ENCODE data around the gene CAV1.

CAV1 gene

DNA sequence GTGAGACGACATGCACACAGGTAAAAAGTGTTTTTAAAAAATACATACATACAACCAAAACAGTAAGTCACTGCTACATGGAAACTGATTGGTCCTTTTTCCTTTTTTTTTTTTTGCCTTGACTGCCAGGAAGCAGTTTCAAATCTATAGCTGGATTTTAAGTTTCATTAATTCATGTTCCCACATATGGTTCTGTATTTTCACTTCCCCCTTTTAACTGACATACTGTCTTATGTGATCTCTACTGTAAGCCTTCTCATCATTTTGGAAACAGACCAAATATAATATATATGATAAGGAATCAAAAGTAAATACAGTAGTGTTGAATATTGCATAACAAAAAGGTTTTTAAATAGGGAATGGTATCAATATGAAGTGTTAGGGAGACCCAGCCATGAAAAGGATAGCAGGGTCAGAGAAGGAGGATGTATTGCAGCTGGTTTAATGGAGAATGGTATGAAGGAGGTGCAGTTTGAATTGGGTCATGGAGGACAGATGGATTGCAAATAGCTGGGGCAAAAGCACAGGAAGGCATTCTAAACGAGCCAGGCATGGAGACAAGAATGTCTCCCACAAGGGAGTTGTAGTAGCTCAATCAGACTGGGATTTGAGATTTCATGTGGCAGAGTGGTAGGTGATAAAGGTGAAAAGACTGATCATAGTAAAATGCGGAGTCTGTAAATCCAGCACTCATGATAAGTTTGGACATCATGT, 5.4 kb downstream of the CAV1 start:
- DNase-seq (ENCODE audit: low read depth in 2 of 2, low spot score in 1 of 2): no peak

DNA sequence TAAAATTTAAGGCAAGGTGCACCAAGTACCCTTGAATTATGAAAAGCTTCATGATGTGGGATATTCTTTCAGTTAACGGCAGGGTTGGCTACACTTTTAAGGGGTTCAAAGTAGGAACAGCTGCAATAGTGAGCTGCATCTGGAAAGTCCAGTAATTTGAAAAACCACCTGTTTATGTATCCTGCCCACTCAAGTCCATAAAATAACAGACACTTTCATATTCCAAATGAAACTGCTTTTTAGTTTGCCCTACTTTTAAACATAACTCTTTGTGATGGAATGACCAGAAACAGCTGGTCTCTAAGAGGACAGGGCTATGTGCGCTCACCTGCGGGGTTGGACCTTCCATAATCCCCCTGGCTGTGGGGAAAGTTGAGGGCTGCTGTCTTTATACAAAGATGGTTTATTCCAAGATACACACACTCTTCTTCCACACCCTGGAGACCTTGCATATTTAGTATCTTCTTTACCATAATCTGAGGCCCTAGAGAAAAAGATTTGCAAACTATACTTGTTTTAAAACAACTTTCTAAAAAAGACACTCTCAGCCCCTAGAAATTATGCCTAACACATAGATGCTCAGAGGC, 7.4 kb downstream of the CAV1 start:
- no peak for DNase-seq (ENCODE audit: low read depth in 2 of 2, low spot score in 1 of 2)

DNA sequence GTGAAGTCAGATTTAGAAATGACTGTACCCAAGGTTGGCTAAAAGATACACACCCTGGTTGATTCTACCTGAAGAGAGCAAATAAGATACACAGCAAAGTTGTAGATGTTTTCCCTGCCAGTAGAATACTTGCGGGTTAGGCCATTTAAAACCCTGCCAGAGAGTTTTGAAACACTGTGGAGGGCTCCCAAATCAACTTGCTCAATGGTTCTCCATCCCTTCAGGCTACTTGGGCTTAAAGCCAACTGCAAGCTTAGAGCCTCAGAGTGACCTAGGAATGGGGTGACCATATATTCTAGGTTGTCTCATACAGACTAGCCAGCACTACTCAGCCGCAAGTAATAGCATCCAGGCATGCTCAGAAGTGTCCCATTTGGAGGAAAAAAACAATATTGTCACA, 10.0 kb downstream of the CAV1 start:
- DNase-seq (ENCODE audit: low read depth in 2 of 2, low spot score in 1 of 2): no peak

DNA sequence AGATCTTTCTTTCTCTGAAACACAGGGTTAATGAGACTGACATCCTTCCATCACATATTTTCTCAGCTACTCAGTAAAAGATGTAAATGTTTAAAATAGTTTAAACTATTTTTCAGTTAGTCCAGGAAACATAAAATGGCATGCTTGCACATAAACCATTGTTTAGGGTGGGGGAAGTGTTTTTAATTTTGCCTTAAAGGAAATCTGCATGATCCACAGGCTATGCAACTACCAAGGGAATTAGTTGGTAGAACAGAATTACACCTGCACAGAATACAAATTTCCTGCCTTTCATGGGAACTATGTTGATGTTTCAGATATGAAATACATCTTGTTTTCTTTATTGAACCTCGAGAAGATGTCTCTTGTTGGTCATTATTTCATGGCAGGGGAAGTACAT, 10.6 kb downstream of the CAV1 start:
- DNase-seq (ENCODE audit: low read depth in 2 of 2, low spot score in 1 of 2): no peak

DNA sequence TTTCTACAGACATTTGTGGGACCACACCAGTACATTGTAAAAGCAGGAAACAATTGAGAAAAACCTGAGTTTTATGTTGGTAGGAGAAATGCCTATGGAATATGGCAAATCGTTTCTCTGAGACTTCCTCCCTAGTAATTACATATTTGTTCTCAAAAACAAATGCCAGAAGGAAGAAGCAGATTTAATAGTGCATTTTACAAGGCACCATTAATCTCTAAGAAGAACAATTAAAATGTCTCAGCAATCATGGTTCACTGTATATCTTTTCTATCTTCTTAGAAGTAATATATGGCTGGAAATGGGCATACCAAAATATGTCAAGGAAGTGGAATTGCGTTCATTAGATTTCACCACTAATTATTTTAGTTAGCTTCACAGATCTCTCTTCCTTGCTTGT, 13.3 kb downstream of the CAV1 start:
- DNase-seq (ENCODE audit: low read depth in 2 of 2, low spot score in 1 of 2): no peak

DNA sequence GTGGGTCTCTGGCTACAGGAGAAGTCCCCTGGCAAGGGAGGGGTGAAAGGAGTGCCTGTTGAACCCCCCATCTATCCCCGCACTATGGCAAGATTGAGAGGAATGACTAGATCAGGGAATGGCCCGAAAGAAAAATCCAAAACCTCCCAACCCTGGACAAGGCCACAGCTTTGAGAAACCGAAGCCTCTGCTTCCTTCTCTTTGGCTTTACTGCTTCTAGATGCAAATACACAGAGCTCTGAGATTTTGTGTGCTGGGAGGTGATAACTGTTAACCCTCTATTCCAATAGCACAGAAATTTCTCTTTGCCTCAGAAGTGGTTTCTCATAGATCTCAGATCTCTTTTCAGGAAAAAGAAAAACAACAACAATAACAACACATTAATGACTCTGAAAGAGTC, 15.0 kb downstream of the CAV1 start:
- no peak for DNase-seq (ENCODE audit: low read depth in 2 of 2, low spot score in 1 of 2)

DNA sequence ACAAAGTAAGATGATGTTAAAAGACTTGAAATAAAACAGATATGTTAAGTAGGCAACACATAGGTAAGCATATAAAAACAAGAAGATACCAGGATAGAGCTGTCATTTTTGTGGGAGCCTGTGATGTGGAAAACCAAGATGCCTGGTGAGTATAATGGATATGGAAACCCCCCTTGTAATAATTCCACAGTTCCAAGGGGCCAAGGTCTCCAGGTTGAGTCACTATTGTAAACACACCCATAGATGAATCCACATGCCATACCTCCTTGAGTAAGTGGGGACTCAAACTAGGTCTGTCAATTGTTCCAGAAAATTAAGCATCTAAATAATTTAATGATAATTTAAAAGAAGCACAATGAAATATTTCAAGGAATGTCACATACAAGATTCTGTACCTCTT, 15.9 kb downstream of the CAV1 start:
- DNase-seq (ENCODE audit: low read depth in 2 of 2, low spot score in 1 of 2): no peak

DNA sequence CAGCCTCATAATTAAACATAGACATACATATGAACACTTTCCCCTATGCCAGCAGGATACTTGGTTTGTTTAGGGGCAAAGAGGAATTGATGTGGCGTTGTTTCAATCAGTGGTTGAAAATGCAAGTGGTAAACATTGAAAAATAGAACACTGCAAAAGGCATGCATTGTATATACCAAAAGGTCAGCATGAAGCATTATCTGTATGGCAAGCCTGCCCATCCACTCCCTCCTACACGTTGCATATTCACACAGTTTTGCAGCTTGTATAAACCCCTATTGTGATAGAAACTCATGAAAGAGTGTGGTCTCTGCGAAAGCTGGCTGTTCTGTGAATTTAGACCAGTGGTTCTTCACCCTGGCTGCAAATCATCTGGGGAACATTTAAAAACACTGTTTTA, 17.1 kb downstream of the CAV1 start:
- DNase-seq (ENCODE audit: low read depth in 2 of 2, low spot score in 1 of 2): no peak

DNA sequence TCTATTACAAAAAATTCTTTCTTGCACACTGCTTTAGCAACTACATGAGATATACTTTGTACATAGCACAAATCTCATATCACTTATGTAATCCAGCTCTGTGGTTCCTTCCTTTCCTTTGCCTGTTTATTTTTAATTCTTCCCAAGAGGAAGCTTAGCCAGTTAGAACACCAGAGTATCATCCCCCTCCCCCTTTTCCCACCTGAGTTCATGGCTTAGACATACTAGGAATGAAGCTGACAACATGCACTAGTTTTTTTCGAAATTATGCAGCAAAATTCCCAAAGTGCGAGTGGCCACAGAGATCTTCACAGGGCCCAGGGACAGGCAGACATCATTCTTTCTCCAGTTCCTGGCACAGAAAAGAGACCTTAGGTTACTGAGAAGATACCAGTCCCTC, 17.8 kb downstream of the CAV1 start:
- no peak for DNase-seq (ENCODE audit: low read depth in 2 of 2, low spot score in 1 of 2)

DNA sequence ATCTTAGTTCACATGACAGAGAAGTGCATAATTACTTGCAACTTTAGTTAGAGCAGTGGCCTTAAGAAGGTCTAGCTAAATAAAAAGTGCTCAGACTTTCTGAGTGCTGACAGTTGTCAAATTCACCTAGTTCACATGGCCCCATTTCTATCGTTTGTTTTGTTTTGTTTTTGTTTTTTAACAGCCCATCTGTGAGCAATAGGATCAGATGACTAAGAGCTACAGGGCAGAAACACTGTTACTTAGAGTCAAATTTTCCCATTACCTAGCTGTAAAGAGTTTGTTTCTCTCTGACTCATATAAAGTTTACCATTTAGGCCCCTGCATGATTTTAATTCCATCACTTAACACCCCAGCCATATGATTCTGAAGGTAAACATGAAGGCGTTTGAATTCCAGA, 18.8 kb downstream of the CAV1 start:
- no peak for DNase-seq (ENCODE audit: low read depth in 2 of 2, low spot score in 1 of 2)

DNA sequence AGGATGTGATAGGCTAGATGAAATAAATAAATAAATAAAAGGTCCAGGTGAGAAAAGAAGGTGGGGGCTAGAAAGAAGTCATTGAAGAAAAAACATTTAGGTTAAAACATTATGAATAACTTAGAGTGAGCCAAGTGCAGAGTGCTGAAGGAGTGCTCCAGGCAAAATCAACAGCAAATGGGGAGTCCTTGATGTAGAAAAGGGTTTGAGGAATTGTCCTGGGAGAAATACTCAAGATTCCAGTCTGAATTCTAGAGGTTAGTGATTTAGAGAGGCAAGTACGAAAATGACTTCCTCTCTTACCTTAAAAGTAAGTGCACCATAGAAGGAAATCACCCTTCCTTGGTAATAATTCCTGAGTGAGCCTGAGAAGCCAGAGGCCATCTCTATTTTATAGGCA, 19.7 kb downstream of the CAV1 start:
- no peak for DNase-seq (ENCODE audit: low read depth in 2 of 2, low spot score in 1 of 2)

DNA sequence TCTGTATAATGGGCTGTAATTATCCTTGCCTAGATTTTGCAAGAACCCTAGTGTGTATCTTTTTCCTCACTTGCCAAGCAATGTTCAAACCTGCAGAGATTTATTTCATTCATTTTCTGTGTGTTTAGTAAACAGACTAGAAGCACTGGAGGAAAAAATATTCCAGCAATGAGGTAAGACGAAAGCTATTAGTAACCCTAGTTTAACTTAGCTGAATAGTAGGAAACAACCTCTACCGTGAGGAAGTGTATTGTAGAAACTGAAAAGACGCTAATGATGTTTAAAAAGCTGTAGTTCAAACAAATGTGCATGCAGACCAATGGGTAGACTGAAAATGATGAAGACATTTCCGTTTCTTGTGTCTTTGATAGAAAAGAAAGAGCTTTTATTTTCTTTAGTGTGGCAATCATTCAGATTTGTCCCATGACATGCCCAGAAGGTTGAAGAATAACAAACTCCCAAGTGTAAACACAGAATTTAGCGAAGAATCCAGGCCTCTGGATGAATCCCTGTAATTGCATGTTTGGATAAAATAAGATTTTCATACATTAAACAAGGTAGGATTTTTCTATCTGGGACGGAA, 20.7 kb downstream of the CAV1 start:
- no peak for DNase-seq (ENCODE audit: low read depth in 2 of 2, low spot score in 1 of 2)

DNA sequence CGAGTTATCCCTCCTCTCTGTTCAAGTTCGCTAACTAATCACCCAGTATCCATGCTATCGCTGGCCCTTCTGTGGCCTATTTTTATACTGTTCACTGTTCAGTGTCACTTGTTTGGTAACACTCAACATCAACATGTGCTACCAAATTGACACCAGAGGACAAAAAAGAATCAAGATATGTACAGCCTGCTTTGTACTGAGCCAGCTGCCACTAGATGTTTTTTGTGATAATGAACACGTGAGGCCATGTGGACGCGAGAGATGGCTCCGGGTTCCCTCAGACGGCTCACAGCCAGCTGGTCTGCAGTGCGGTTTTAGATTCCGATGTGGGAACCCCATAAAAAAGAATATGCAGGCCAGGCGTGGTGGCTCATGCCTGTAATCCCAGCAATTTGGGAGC, 21.2 kb downstream of the CAV1 start:
- no peak for DNase-seq (ENCODE audit: low read depth in 2 of 2, low spot score in 1 of 2)

DNA sequence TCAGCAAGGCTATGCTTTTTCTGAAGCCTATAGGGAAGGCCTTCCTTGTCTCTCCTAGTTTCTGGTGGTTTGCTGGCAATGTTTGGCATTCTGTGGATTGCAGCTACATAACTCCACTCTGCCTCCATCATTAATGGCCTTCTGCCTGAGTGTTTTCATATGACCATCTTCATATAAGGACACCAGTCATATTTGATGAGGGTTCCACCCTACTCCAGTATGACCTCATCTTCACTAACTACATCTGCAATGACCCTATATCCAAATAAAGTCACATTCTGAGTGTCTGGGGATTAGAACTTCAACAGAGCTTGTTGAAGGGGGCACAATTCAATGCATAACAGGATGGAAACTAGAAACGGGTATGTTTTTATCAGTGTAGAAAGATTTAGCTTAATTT, 22.1 kb downstream of the CAV1 start:
- DNase-seq (ENCODE audit: low read depth in 2 of 2, low spot score in 1 of 2): no peak

DNA sequence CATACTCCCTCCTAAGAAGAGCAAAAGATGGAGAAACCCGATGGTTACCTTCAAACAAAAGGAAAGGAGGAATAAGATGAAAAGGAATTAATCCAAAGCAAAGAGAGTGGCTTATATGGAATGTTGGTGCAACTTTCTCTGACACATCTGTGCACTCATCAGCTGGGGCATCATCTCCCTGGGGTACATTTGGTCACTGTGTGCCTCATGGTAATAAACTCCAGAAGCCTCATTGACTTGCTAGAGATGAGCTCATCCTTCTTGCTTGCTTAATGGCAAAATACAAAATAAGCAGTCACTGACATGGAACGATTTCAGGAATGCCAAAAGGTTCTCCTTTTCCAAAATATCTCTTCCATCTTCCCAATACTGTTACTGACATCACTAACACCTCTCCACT, 22.5 kb downstream of the CAV1 start:
- no peak for DNase-seq (ENCODE audit: low read depth in 2 of 2, low spot score in 1 of 2)

DNA sequence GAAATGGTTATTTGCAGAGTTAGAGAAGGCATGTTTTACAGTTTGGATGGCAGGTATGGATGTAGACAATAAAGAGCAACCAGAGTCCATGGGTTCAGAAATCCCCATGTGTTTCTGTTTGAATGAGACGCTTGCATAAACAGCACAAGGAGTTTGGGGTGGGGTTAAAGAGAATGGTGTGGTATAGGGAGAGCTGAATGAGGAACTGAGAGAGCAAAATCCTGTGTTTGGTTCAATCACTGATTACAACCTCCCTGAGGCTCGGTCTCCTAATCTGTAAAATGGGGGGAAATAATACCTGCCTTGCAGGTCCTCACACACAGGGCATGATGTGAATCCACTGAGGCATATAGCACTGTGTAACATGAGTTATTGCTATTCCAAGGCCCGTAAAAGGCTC, 23.7 kb downstream of the CAV1 start:
- DNase-seq (ENCODE audit: low read depth in 2 of 2, low spot score in 1 of 2): no peak

DNA sequence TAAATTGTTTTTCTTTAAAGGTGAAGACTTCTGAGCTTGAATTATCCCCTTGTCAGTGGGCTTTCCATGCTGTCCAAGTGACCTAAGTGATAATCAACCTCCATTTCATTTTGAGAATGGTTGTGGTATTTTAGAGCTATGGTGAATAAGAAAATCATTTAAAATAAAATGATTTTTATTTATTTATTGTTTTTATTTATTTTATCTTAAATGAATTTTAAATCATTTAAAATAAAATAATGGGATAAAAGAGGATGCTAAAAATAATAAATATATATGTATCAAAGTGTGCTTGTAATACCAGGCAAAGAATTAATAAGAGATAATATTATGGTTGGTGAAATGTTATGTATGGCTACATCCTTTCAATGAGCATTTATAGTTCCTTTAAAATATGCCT, 24.5 kb downstream of the CAV1 start:
- DNase-seq (ENCODE audit: low read depth in 2 of 2, low spot score in 1 of 2): no peak

DNA sequence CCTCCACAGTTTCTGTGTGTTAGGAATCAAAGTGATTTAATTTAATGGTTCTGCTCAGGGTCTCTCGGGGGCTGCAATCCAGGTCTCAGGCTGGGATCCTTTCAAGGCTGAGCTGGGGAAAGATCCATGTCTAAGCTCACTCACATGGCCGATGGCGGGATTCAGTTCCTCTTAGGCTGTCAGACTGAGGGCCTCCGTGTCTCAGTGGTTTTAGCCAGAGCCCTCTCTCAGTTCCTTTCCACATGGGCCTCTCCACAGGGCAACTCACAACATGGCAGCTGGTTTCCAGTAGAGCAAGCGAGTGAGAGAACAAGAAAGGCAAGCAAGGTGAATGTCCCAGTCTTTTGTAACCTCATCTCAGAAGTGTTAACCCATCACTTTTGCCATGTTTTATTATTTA, 26.9 kb downstream of the CAV1 start:
- DNase-seq (ENCODE audit: low read depth in 2 of 2, low spot score in 1 of 2): no peak

DNA sequence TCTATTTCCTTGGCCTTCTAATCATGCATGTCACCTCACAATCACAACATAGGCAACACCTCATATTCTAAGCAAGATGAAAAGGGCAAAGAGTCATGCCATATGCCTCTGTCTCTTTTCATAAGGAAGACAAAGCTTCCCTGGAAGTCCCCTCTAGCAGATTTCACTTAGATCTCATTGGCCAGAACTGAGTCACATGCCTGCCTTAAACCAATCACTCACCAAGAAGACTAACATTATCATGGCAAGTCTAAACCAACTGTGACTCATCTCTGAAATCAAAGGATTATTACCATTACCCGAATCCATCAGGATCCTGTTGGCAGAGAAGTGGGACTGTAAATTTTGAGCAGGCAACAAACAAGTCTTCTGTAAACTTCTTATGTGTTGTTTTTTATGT, 27.8 kb downstream of the CAV1 start:
- no peak for DNase-seq (ENCODE audit: low read depth in 2 of 2, low spot score in 1 of 2)

DNA sequence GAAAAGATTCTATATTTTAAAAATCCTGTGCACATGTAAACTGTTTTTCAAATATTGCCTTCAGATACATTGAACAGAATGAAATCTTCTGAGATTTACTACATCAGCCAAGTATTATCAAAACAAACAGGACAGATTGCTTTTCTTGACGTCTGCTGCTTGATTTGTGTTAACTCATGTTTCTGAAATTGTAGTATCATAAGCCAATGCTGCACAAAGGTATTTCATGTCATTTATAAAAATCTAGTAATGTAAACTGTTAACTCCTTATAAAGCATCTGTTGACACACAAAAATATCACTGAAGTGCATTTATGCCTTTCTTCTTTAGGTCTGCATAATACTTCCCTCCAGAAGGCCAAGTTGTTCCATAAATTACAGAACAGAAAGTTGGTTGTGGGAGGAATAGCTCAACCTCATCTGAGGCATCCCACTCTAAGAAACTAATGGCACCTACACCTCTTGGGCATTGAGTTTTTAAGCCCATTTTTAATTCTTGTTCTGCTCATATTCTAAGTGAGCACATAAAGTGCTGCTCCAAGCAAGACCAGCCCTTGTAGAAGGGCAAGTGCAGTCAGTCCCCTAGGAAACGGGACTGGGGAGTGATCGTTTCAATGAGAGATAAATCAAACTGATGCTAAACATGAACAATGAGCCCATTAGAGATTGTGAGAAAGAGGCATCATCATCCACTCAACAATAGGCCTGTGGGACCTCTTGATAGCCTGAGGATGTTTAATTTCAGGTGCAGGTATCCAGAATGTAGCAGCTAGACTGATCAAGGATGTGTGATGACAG, 28.5 kb downstream of the CAV1 start:
- no peak for DNase-seq (ENCODE audit: low read depth in 2 of 2, low spot score in 1 of 2)

DNA sequence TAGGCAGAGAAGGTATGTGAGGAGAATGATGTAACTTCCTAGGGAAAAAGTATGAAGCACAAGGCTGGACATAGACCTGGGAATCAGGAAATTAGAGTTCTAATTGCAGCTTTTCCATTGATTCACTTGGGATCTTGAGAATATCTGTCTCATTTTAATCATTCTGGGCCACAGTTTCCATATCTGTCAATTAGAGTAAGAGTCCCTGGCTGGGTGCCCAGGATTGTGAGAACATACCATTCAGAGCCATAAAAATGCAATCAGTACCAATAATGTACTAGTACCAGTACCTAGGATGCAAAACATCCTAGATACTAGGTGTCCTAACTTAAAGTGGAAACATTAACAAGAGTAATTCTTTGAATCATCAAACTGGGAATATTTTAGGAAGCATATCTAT, 29.6 kb downstream of the CAV1 start:
- no peak for DNase-seq (ENCODE audit: low read depth in 2 of 2, low spot score in 1 of 2)

DNA sequence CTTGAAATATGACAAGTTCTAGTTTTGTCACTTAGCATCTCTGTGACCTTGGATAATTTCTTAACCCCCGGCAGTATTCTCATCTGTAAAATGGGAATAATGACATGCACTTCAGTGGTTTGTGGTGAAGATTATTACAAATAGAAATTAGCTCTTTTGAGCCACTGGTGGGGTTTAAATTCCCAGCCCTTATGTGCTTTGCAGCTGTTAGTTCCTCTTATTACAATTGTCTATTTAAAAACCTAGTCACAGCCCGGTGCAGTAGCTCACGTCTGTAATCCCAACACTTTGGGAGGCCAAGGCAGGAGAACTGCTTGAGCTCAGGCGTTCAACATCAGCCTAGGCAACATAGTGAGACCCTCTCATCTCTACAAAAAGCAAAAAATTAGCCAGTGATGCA, 30.1 kb downstream of the CAV1 start:
- no peak for DNase-seq (ENCODE audit: low read depth in 2 of 2, low spot score in 1 of 2)

All from stimulated activated CD8-positive, alpha-beta memory T cell treated with anti-CD3 and anti-CD28 coated beads, Interleukin-4, amount 100 ng/mL, for 1 hour (primary cell).